Stimulated activated CD4-positive, alpha-beta T cell treated with anti-CD3 and anti-CD28 coated beads, Interleukin-1b, Interleukin-23, amount 100 ng/mL, for 48 hours (primary cell): ENCODE measurements around the gene FDPS.
"Not testable (repeated sequence)": the region's sequence is repeated elsewhere in the genome, so short reads cannot be mapped to it uniquely, and the experiment has no call there.

ENCODE experiments used
- DNase-seq: peaks from one replicate; pipeline ENCODE4 v3.0.0-alpha.2; 2020

The FDPS gene

GRCh38 chr1:155286544-155286943 is 22.1 kb upstream of the FDPS start:
- DNase-seq = no peak

GRCh38 chr1:155287987-155288543 is 20.6 kb upstream of the FDPS start:
- no peak for DNase-seq

GRCh38 chr1:155291006-155291405 is 17.7 kb upstream of the FDPS start:
- DNase-seq = not testable (repeated sequence)

- DNase-seq = no peak
Observed at GRCh38 chr1:155293086-155293749, 15.4 kb upstream of the FDPS start.

GRCh38 chr1:155294520-155295182 is 14.0 kb upstream of the FDPS start:
- DNase-seq = no peak

GRCh38 chr1:155295183-155295941 is 13.3 kb upstream of the FDPS start:
- no peak for DNase-seq

GRCh38 chr1:155295942-155296267 is 12.8 kb upstream of the FDPS start:
- DNase-seq = no peak

GRCh38 chr1:155296661-155297060 is 12.0 kb upstream of the FDPS start:
- DNase-seq = no peak

- DNase-seq = no peak
Observed at GRCh38 chr1:155297384-155297783, 11.3 kb upstream of the FDPS start.

- no peak for DNase-seq
Observed at GRCh38 chr1:155300024-155300423, 8.6 kb upstream of the FDPS start.

- DNase-seq = no peak
Observed at GRCh38 chr1:155300553-155301329, 7.9 kb upstream of the FDPS start.

GRCh38 chr1:155301342-155301841 is 7.3 kb upstream of the FDPS start, which contains the start of gene PKLR:
TSS of gene PKLR (minus strand) at chr1:155301438. CDS start at chr1:155301395, 43 bp downstream.
- DNase-seq = no peak

GRCh38 chr1:155304558-155305063 is 4.1 kb upstream of the FDPS start:
- no peak for DNase-seq

GRCh38 chr1:155305881-155306391 is 2.7 kb upstream of the FDPS start:
- DNase-seq = no peak

- no peak for DNase-seq
Observed at GRCh38 chr1:155307247-155307740, 1.4 kb upstream of the FDPS start.

- DNase-seq = peak; percentile 4
Observed at GRCh38 chr1:155309423-155310021, 856 bp downstream of the FDPS start.

- DNase-seq = no peak
Observed at GRCh38 chr1:155313261-155313660, 4.6 kb downstream of the FDPS start.

- no peak for DNase-seq
Observed at GRCh38 chr1:155316922-155317321, 8.3 kb downstream of the FDPS start.

GRCh38 chr1:155318082-155318481 is 9.4 kb downstream of the FDPS start:
- no peak for DNase-seq

GRCh38 chr1:155319536-155319935 is 10.9 kb downstream of the FDPS start:
- no peak for DNase-seq

- DNase-seq = no peak
Observed at GRCh38 chr1:155320252-155320651, 11.6 kb downstream of the FDPS start.
